Stimulated activated CD4-positive, alpha-beta T cell treated with anti-CD3 and anti-CD28 coated beads, Interleukin-1b, Interleukin-23, amount 100 ng/mL, for 4 hours (primary cell): ENCODE measurements around the gene PPEF1.
"Not testable (repeated sequence)": the region's sequence is repeated elsewhere in the genome, so short reads cannot be mapped to it uniquely, and the experiment has no call there.

Experiments used
- DNase-seq, 2 donors: peaks; one replicate each; pipeline ENCODE4 v3.0.0-alpha.2; 2020; ENCODE audit warnings: low read depth in 2 of 2

The PPEF1 gene

GRCh38 chrX:18701621-18702361 is 5.7 kb upstream of the PPEF1 start:
- no peak for DNase-seq

GRCh38 chrX:18702362-18703195 is 4.9 kb upstream of the PPEF1 start:
- no peak for DNase-seq

- no peak for DNase-seq
These were observed 2.4 kb downstream of the PPEF1 start for GRCh38 chrX:18709833-18710232.

GRCh38 chrX:18714910-18715309 is 7.5 kb downstream of the PPEF1 start:
- DNase-seq, result no peak

GRCh38 chrX:18719852-18720251 is 12.4 kb downstream of the PPEF1 start:
- no peak for DNase-seq

GRCh38 chrX:18721683-18722499 is 14.4 kb downstream of the PPEF1 start:
- no peak for DNase-seq

- DNase-seq, result no peak
These were observed 15.1 kb downstream of the PPEF1 start for GRCh38 chrX:18722500-18723071.

- DNase-seq, result no peak
These were observed 18.0 kb downstream of the PPEF1 start for GRCh38 chrX:18725310-18725943.

- no peak for DNase-seq
These were observed 25.8 kb downstream of the PPEF1 start for GRCh38 chrX:18733287-18733686.

GRCh38 chrX:18739609-18740008 is 32.2 kb downstream of the PPEF1 start:
- DNase-seq, result not testable (repeated sequence)

- DNase-seq, result no peak
These were observed 41.1 kb downstream of the PPEF1 start for GRCh38 chrX:18748499-18748898.

- DNase-seq, result no peak
These were observed 46.2 kb downstream of the PPEF1 start for GRCh38 chrX:18753631-18754030.

GRCh38 chrX:18755651-18756050 is 48.2 kb downstream of the PPEF1 start:
- no peak for DNase-seq

- DNase-seq, result no peak
These were observed 50.8 kb downstream of the PPEF1 start for GRCh38 chrX:18757956-18758932.

GRCh38 chrX:18761750-18762149 is 54.3 kb downstream of the PPEF1 start:
- no peak for DNase-seq

- not testable (repeated sequence) for DNase-seq
These were observed 55.7 kb downstream of the PPEF1 start for GRCh38 chrX:18763106-18763505.

- DNase-seq, result no peak
These were observed 61.9 kb downstream of the PPEF1 start for GRCh38 chrX:18769364-18769763.

GRCh38 chrX:18769812-18770573 is 62.5 kb downstream of the PPEF1 start:
- DNase-seq, result no peak

GRCh38 chrX:18789916-18790315 is 82.5 kb downstream of the PPEF1 start:
- DNase-seq, result no peak
